Measurements from ENCODE around the gene CCL28. TPM values are rescaled to one million over a fixed set of nuclear protein-coding genes. Genes with fewer than 3 reads are reported as not detected.

The CCL28 gene
- total and polyA plus RNA-seq, 2 experiments from 2014 or later, result 5.7 to 7.1 TPM

- Mint-ChIP-seq H3K4me1 (no peaks in the 10 kb centered on the region), H3K9me3 (peaks cover 3% of the 10 kb centered on the region; the same call in 2 of the 3 replicates), H3K27me3 (ENCODE audit: insufficient read depth, low read depth, poor library complexity) (peaks cover 2% of the 10 kb centered on the region), H3K4me3 (no peak overlapping the region), H3K36me3 (ENCODE audit: low read depth) (no peaks in the 10 kb centered on the region), H3K27ac (no peak overlapping the region)
- H3K4me3 ChIP-seq, result no peak overlapping the region
- no peaks in the 10 kb centered on the region for H3K36me3 ChIP-seq (ENCODE audit: insufficient read depth)
- no peaks in the 10 kb centered on the region for H3K79me2 ChIP-seq (replicated peaks; ENCODE audit: insufficient read depth)
- H3K27me3 ChIP-seq (ENCODE audit: insufficient read depth), result no peaks in the 10 kb centered on the region
- no peaks in the 10 kb centered on the region for H3K4me1 ChIP-seq (ENCODE audit: insufficient read depth)
- no peaks in the 10 kb centered on the region for H3K9me2 ChIP-seq (ENCODE audit: insufficient read depth)
- H4K20me1 ChIP-seq (replicated peaks; ENCODE audit: insufficient read depth), result no peaks in the 10 kb centered on the region
- H3K4me2 ChIP-seq, result no peak overlapping the region
- DNase-seq (ENCODE audit: low spot score) (no peak), ATAC-seq (no peak)
- no peak overlapping the region for H2AFZ ChIP-seq
- TF ChIP-seq CTCF (conservative IDR thresholded peaks at IDR 0.05; ENCODE audit: low read depth in 2 of 2) (no peak), ETS1 (IDR thresholded peaks at IDR 0.05) (no peak), ZNF114 (CRISPR knock-in tag; IDR thresholded peaks at IDR 0.05) (no peak), JUNB (IDR thresholded peaks at IDR 0.05; ENCODE audit: unreplicated experiment) (no peak), CREB1 (CRISPR knock-in tag; IDR thresholded peaks at IDR 0.05; ENCODE audit: low read depth) (no peak), EZH2 (IDR thresholded peaks at IDR 0.05; ENCODE audit: low read depth, unreplicated experiment) (no peak), ZNF331 (CRISPR knock-in tag; IDR thresholded peaks at IDR 0.05; ENCODE audit: low read depth) (no peak), STAT1 (IDR thresholded peaks at IDR 0.05; ENCODE audit: unreplicated experiment) (no peak), REST (IDR thresholded peaks at IDR 0.05; ENCODE audit: unreplicated experiment) (no peak), EZH2phosphoT487 (IDR thresholded peaks at IDR 0.05; ENCODE audit: unreplicated experiment) (no peak), NANOG (IDR thresholded peaks at IDR 0.05; ENCODE audit: borderline replicate concordance) (no peak), POLR2AphosphoS5 (IDR thresholded peaks at IDR 0.05; ENCODE audit: low read depth) (no peak), ZNF462 (CRISPR knock-in tag; IDR thresholded peaks at IDR 0.05) (no peak)
- no peak overlapping the region for H3K27ac ChIP-seq (ENCODE audit: low read depth)
- H3F3A ChIP-seq (replicated peaks; ENCODE audit: low read depth), result no peaks in the 10 kb centered on the region
Observed at GRCh38 chr5:43353668-43354067, 58.5 kb downstream of the CCL28 start.
